T-helper 17 cell (primary cell): ENCODE results near the gene ZNF341. TPM values are rescaled to one million over a fixed set of nuclear protein-coding genes. Genes with fewer than 3 reads are reported as not detected.
"Not testable (repeated sequence)": the region's sequence is repeated elsewhere in the genome, so short reads cannot be mapped to it uniquely, and the experiment has no call there.

Source experiments
- ATAC-seq: fragments of 150-1000 bp; cut with Tn5 transposase; 2 replicates; pipeline ENCODE4 v1.10.0; 2021; ENCODE audit warnings: mild to moderate bottlenecking, moderate library complexity
- DNase-seq, 3 donors: peaks; one replicate each; pipeline versions ENCODE4 v3.0.0 to v3.0.0-alpha.2; 2020 to 2021
- H3K9me3 ChIP-seq: one replicate; pipeline ENCODE4 v1.7.0; 2013; ENCODE audit warnings: low read length, mild to moderate bottlenecking; ENCODE audit not compliant: control insufficient read depth, poor library complexity, severe bottlenecking
- H3K27ac Mint-ChIP-seq: one replicate; pipeline ENCODE4 v1.8.0; 2022; ENCODE audit warnings: mild to moderate bottlenecking, moderate library complexity, mixed read lengths
- H3K27me3 Mint-ChIP-seq: one replicate; pipeline ENCODE4 v1.8.0; 2022; ENCODE audit warnings: mixed read lengths
- H3K36me3 Mint-ChIP-seq: one replicate; pipeline ENCODE4 v1.8.0; 2022; ENCODE audit warnings: low read depth, mixed read lengths
- H3K4me1 Mint-ChIP-seq: one replicate; pipeline ENCODE4 v1.8.0; 2022; ENCODE audit warnings: mild to moderate bottlenecking, mixed read lengths
- H3K4me3 Mint-ChIP-seq: one replicate; pipeline ENCODE4 v1.8.0; 2022; ENCODE audit warnings: mild to moderate bottlenecking, moderate library complexity, mixed read lengths
- total RNA-seq, 4 donors: library from RNA in 2 of 4; stranded (reverse) in 2 of 4; gene quantifications; one replicate each; pipeline ENCODE4 v1.2.3 and lab custom pipeline; 2022 to 2026

The ZNF341 gene
- total RNA-seq, 2 donors from 2014 or later = 4.0 to 4.2 TPM

GRCh38 chr20:33753143-33753542 is 21.3 kb downstream of the ZNF341 start:
- Mint-ChIP-seq H3K4me3 (no peak overlapping the region), H3K36me3 (peaks cover 4% of the 10 kb centered on the region), H3K27me3 (no peaks in the 10 kb centered on the region), H3K27ac (peak overlapping the region; percentile 54), H3K4me1 (peaks cover 2% of the 10 kb centered on the region)
- no peaks in the 10 kb centered on the region for H3K9me3 ChIP-seq
- ATAC-seq (no peak), DNase-seq (no peak)

GRCh38 chr20:33753763-33754162 is 22.0 kb downstream of the ZNF341 start:
- no peaks in the 10 kb centered on the region for H3K9me3 ChIP-seq
- DNase-seq (no peak), ATAC-seq (no peak)
- H3K27me3 Mint-ChIP-seq = no peaks in the 10 kb centered on the region
- no peak overlapping the region for H3K27ac Mint-ChIP-seq
- H3K36me3 Mint-ChIP-seq = peaks cover 3% of the 10 kb centered on the region
- no peaks in the 10 kb centered on the region for H3K4me1 Mint-ChIP-seq
- no peak overlapping the region for H3K4me3 Mint-ChIP-seq

DNA sequence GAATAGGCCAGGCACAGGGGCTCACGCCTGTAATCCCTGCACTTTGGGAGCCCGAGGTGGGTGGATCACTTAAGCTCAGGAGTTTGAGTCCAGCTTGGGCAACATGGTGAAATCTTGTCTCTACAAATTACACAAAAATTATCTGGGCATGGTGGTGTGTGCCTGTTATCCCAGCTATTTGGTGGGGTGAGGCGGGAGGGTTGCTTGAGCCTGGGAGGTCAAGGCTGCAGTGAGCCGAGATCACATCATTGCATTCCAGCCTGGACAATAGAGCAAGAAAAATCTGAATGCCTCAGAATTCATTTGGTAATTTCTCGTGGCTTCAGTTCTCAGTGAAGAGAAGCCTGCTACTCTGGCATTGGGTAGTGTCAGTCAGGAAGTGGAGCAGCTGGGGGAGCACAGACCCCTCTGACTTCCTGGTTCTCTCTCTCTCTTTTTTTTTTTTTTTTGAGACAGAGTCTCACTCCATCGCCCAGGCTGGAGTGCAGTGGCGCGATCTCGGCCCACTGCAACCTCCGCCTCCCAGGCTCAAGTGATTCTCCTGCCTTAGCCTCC is 24.2 kb downstream of the ZNF341 start:
- not testable (repeated sequence) for H3K4me1 Mint-ChIP-seq, DNase-seq, H3K27me3 Mint-ChIP-seq, H3K4me3 Mint-ChIP-seq, H3K9me3 ChIP-seq, H3K36me3 Mint-ChIP-seq, H3K27ac Mint-ChIP-seq, ATAC-seq

DNA sequence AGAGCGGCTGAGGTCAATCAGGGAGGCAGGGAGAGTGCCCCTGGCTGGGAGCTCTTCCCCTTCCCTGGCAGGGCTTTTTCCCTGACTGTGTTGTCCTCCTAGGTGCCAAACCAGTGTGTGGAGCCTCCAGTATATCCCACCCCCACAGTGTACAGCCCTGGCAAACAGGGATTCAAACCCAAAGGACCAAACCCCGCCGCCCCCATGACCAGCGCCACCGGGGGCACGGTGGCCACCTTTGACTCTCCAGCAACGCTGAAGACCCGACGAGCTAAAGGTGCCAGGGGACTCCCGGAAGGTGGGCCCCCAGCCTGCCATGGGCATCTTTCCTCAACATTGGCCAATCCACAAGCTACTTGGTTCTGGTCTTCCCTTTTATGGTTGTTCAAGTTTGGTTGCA is 25.2 kb downstream of the ZNF341 start:
- H3K4me1 Mint-ChIP-seq = peaks cover 2% of the 10 kb centered on the region
- no peak overlapping the region for H3K4me3 Mint-ChIP-seq
- no peaks in the 10 kb centered on the region for H3K27me3 Mint-ChIP-seq
- no peak for ATAC-seq
- no peak for DNase-seq
- no peaks in the 10 kb centered on the region for H3K9me3 ChIP-seq
- no peak overlapping the region for H3K27ac Mint-ChIP-seq
- no peaks in the 10 kb centered on the region for H3K36me3 Mint-ChIP-seq

GRCh38 chr20:33757458-33757857 is 25.7 kb downstream of the ZNF341 start:
- H3K9me3 ChIP-seq = no peaks in the 10 kb centered on the region
- Mint-ChIP-seq H3K36me3 (no peaks in the 10 kb centered on the region), H3K27me3 (no peaks in the 10 kb centered on the region), H3K4me1 (peaks cover 2% of the 10 kb centered on the region), H3K27ac (no peak overlapping the region), H3K4me3 (no peak overlapping the region)
- DNase-seq (no peak), ATAC-seq (no peak)

DNA sequence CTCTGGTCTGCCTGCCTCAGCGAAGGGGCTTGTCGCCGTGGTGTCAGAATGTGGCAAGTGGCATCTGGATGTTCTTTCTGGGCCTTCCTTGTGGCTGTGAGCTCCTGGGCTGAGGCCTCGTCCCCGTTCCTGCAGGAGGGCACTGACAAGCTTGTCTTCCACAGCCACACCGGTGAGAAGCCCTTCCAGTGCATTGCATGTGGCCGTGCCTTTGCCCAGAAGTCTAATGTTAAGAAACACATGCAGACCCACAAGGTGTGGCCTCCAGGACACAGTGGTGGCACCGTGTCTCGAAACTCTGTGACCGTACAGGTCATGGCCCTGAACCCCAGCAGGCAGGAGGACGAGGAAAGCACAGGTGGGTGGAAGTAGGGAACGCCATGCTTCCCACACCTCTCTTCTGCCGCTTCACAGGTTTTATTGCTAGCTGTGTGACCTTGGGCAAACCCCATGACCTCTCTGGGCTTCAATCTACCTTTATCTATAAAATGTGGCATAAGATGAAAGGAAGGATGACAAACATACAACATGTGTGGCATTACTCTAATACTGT is 30.0 kb downstream of the ZNF341 start:
- ATAC-seq = no peak
- no peaks in the 10 kb centered on the region for H3K9me3 ChIP-seq
- DNase-seq = no peak
- Mint-ChIP-seq H3K27me3 (no peaks in the 10 kb centered on the region), H3K4me1 (peaks cover 2% of the 10 kb centered on the region), H3K36me3 (peaks cover 2% of the 10 kb centered on the region), H3K27ac (no peak overlapping the region), H3K4me3 (no peak overlapping the region)

DNA sequence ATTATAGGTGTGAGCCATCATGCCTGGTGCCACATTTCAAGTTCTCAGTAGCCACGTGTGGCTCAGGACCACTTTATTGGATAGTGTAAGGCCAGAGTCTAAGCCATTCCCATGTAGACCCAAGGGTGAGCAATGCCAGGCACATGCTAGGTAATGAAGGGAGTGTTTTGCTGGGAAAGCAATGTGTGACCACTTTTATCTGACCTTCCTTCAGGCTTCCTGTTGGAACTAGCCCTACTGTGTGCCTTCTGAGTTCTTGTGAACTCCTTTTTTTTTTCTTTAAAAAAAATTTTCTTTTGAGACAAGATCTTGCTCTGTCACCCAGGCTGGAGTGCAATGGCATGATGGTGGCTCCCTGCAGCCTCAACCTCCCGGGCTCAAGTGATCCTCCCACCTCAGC is 33.3 kb downstream of the ZNF341 start:
- Mint-ChIP-seq H3K27me3 (no peaks in the 10 kb centered on the region), H3K4me3 (no peak overlapping the region), H3K4me1 (no peaks in the 10 kb centered on the region), H3K27ac (no peak overlapping the region), H3K36me3 (peaks cover 2% of the 10 kb centered on the region)
- no peak for DNase-seq
- ATAC-seq = no peak
- no peaks in the 10 kb centered on the region for H3K9me3 ChIP-seq

DNA sequence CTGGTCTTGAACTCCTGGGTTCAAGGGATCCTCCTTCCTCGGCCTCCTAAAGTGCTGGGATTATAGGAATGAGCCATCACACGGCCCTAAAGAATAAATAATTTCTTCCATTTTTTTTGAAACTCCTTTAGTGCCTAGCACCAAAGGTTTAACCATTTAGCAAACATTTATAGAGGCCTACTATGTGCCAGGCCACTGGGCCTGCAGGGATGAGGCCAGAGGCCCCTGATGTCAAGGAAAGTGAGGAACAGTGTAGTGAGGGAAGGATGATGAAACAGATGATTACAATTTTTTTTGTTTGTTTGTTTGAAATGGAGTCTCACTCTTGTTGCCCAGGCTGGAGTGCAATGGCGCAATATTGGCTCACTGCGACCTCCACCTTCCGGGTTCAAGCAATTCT is 33.8 kb downstream of the ZNF341 start:
- DNase-seq (no peak), ATAC-seq (no peak)
- H3K4me1 Mint-ChIP-seq = no peaks in the 10 kb centered on the region
- H3K27me3 Mint-ChIP-seq = no peaks in the 10 kb centered on the region
- no peak overlapping the region for H3K27ac Mint-ChIP-seq
- H3K36me3 Mint-ChIP-seq = peaks cover 2% of the 10 kb centered on the region
- no peaks in the 10 kb centered on the region for H3K9me3 ChIP-seq
- no peak overlapping the region for H3K4me3 Mint-ChIP-seq

DNA sequence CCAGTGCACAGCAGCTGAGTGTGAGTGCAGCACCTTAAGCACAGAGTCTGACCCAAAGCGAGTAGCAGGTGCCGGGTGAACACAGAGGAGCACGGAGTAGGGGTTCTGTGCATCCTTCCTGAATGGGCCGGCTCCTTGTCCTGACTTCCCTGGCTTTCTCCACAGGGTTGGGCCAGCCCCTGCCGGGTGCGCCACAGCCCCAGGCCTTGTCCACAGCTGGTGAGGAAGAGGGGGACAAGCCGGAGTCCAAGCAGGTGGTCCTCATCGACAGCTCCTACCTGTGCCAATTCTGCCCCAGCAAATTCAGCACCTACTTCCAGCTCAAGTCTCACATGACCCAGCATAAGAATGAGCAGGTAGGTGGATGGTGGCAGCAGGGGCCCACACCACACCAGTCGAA is 34.9 kb downstream of the ZNF341 start:
- no peaks in the 10 kb centered on the region for H3K4me1 Mint-ChIP-seq
- DNase-seq (no peak), ATAC-seq (no peak)
- H3K27me3 Mint-ChIP-seq = no peaks in the 10 kb centered on the region
- no peak overlapping the region for H3K27ac Mint-ChIP-seq
- no peak overlapping the region for H3K4me3 Mint-ChIP-seq
- H3K9me3 ChIP-seq = no peaks in the 10 kb centered on the region
- H3K36me3 Mint-ChIP-seq = peaks cover 2% of the 10 kb centered on the region

GRCh38 chr20:33767777-33768138 is 36.0 kb downstream of the ZNF341 start:
- peaks cover 2% of the 10 kb centered on the region for H3K4me1 Mint-ChIP-seq
- no peaks in the 10 kb centered on the region for H3K27me3 Mint-ChIP-seq
- H3K4me3 Mint-ChIP-seq = no peak overlapping the region
- H3K9me3 ChIP-seq = no peaks in the 10 kb centered on the region
- no peak for DNase-seq
- peaks cover 2% of the 10 kb centered on the region for H3K36me3 Mint-ChIP-seq
- no peak for ATAC-seq
- H3K27ac Mint-ChIP-seq = no peak overlapping the region

GRCh38 chr20:33769043-33769442 is 37.2 kb downstream of the ZNF341 start:
- ATAC-seq (no peak), DNase-seq (no peak)
- H3K4me3 Mint-ChIP-seq = no peak overlapping the region
- peaks cover 2% of the 10 kb centered on the region for H3K36me3 Mint-ChIP-seq
- no peaks in the 10 kb centered on the region for H3K9me3 ChIP-seq
- peaks cover 2% of the 10 kb centered on the region for H3K4me1 Mint-ChIP-seq
- no peak overlapping the region for H3K27ac Mint-ChIP-seq
- no peaks in the 10 kb centered on the region for H3K27me3 Mint-ChIP-seq

GRCh38 chr20:33770005-33770404 is 38.2 kb downstream of the ZNF341 start:
- peaks cover 2% of the 10 kb centered on the region for H3K36me3 Mint-ChIP-seq
- H3K4me1 Mint-ChIP-seq = peaks cover 2% of the 10 kb centered on the region
- H3K4me3 Mint-ChIP-seq = no peak overlapping the region
- DNase-seq (no peak), ATAC-seq (no peak)
- no peak overlapping the region for H3K27ac Mint-ChIP-seq
- no peaks in the 10 kb centered on the region for H3K27me3 Mint-ChIP-seq
- no peaks in the 10 kb centered on the region for H3K9me3 ChIP-seq

DNA sequence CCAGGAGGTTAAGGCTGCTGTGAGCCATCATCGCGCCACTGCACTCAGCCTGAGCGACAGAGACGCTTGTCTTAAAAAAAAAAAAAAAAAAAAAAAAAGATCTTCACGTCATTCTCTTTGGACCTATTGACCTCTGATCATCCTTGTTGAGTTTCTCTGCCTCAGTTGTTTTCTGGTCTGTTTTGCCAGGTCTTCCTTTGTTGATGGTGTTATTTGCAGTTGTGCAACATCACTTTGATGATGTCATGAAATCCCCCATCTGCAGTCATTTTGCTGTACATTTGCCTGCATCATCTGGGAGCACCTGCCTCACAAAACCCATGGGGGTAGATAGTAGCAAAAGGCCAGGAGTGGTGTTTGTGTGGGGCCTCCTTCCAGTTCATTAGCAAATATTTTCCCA is 40.1 kb downstream of the ZNF341 start:
- H3K36me3 Mint-ChIP-seq = peaks cover 2% of the 10 kb centered on the region
- no peak overlapping the region for H3K27ac Mint-ChIP-seq
- no peaks in the 10 kb centered on the region for H3K27me3 Mint-ChIP-seq
- ATAC-seq = no peak
- no peaks in the 10 kb centered on the region for H3K9me3 ChIP-seq
- peaks cover 2% of the 10 kb centered on the region for H3K4me1 Mint-ChIP-seq
- DNase-seq = no peak
- no peak overlapping the region for H3K4me3 Mint-ChIP-seq

DNA sequence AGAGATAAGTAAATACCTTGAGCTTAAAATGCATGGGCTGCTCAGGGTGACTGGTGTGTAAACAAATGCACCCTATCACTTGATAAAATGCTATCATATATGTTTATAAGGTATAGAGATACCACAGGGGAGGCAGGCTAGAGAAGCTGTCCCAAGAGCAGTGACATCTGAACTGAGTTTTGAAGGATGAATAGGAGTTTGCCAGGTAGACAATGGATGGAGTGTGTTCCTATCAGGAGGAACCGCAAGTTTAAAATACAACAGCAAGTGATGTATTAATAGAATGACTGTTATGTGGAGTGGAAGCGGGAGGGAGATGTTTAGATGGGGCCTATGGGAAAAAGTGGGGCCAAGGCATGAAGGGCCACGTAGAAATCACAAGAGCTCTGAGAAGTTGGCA is 40.6 kb downstream of the ZNF341 start:
- no peak overlapping the region for H3K27ac Mint-ChIP-seq
- peaks cover 2% of the 10 kb centered on the region for H3K36me3 Mint-ChIP-seq
- no peak overlapping the region for H3K4me3 Mint-ChIP-seq

More for the DNA sequence above, 40.6 kb downstream of the ZNF341 start:
- ATAC-seq (no peak), DNase-seq (no peak)
- peaks cover 2% of the 10 kb centered on the region for H3K4me1 Mint-ChIP-seq
- no peaks in the 10 kb centered on the region for H3K9me3 ChIP-seq
- no peaks in the 10 kb centered on the region for H3K27me3 Mint-ChIP-seq
